ENCODE results near the gene MARCO.
"Not testable (repeated sequence)": the region's sequence is repeated elsewhere in the genome, so short reads cannot be mapped to it uniquely, and the experiment has no call there.

The MARCO gene

DNA sequence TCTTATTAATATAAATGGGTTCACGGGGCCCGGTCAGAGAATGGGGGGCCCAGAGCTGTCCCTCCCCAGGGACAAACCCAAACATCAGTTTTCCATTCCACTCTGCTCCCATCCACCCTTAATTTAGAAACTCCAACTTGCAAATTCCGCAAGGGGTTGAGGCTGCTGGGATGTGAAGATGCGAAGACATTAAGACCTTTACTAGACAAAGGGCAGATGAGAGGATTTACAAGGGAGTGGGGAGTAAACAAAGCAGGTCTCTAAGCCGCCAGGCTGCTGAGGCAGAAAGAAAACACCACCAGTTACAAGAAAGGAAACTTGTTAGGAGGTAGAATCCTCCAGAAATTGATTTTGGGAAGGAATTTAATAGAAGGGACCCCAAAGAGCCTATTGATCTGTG lies 33.1 kb downstream of the MARCO start:
- DNase-seq, result no peak

DNA sequence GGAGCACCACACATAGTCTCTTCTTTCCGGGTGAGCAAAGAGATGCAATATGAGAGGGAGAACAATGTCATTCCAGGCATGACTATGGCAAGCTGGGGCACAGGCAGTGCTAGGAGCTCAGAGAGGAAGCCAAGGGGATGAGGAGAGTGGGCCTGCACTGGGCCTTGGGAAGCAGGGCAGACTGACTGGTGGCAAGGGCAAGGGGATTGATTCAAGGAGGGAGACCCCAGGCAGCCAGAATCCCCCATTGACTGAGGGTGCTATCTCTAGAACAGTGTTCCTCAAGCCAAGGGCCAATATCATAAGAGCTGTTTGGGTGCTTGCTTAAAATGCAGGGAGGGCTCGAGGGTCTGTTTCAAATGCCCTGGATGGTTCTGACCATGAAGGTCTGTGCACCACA lies 36.1 kb downstream of the MARCO start:
- DNase-seq, result no peak

DNA sequence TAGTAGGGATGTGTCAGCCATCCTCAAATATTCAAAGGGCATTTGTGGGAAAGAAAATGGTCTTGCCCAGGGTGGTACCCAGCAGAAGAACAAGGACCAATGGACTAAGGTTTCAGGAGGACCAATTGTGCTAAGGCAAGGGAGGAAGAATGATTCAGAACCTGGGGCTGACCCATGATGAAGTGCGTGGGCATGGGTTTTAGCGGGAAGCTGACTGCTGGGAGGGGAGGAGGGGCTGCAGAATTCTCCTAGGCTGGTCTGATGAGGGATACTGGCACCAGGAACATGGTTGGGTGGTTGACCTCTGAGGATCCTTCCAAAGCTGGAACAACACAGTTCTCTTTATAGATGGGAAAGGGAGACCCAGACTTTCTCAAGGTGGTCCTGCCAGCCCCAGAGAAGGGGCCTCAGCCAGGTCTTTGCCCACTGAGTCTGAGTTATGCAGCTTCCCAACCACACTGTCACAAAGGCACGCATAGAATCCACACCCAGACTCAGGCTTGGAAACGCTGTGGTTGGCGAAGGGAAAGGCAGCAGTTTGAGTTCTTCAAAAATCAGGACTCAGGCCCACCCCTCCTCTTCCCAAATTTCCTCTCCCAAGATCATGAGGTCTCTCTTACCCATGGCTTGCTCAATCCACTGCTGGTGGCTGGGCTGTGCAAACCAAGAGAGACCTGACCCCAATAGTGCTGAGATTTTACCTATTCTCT lies 37.3 kb downstream of the MARCO start:
- DNase-seq, result no peak

DNA sequence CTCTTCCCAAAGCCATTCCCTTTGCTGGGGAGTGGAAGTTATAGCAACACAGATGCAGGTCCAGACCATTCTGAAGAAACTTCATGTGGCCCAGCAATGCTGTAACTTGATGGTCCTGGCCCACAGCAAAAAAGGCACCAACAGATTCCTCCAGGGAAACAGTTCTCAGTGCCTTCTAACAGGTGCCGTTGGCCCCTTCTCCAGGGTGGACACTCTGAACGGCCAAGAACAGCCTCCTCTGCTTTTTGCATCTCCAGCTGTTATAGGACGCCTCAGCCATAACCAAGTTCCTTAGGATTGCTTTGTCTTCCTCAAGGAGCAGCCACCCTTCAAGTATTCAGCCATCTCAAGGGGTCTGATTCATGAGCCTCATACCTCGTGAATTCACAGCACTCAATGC lies 38.0 kb downstream of the MARCO start:
- no peak for DNase-seq

DNA sequence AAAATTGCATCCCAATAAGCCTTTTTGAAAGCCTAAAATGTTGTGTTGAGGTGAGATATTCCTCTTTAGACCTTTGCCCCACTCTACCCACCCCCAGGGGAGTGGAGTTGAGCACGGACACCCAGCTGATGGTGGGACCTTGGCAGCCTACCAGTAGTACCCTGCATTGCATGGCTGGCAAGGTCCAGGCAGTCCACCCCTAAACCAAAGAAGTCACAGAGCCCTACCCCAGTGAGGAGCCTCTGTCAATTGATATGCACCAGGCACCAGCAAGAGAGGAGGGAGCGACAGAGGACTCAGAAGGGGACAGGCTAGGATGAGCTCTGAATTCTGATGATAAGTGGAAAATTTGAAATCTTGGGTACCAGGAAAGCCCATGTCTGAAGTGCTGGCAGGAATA lies 38.6 kb downstream of the MARCO start:
- DNase-seq, result no peak

DNA sequence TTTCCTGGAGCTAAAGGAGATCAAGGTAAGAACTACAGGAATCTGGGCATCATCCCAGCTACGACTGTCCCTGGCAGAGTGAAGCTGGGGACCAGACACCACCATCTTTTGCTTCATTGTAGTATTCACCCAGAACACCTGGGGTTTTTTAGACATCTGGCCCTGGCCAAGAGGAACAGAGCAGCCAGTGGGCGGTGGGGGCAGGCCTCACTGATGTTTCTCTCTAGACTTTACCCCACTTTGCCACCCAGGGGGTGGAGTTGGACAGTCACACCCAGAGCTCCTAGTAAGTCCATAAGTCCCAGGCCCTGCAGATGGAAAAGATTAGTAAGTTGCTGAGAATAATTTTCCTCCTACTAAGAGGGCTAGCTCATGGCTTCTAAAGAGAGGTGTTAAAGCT lies 39.6 kb downstream of the MARCO start:
- no peak for DNase-seq

DNA sequence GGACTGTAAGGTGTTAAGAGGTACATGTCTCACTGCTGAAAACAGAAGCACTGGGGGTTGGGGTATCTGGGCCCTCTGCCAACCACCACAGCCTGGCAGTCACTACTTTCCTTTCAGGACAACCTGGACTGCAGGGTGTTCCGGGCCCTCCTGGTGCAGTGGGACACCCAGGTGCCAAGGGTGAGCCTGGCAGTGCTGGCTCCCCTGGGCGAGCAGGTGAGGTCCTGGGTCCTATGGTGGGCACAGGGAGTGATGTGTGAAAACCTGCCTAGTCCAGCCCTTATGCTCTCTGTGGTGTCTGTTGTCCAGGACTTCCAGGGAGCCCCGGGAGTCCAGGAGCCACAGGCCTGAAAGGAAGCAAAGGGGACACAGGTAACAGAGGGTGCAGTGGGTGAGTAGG lies 40.0 kb downstream of the MARCO start:
- DNase-seq, result no peak

DNA sequence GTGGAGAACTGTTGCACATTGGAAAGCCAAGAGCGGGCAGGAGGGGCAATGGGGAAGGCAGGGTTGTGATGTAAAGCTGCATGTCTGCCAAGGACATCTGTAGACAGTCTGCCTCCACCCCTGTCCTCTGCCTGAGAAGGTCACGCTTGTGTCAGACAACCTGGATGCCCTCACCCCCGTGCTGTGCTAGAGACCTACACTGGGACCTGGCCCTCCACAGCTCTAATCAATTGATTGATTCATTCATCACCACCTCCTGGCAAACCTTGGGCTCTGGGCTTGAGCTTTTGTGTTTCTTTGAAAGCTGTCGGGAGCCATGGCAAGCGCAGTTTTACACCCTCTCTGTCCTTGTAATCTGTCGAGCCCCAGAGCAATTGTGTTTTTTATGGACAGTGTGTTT lies 41.1 kb downstream of the MARCO start:
- DNase-seq, result no peak

DNA sequence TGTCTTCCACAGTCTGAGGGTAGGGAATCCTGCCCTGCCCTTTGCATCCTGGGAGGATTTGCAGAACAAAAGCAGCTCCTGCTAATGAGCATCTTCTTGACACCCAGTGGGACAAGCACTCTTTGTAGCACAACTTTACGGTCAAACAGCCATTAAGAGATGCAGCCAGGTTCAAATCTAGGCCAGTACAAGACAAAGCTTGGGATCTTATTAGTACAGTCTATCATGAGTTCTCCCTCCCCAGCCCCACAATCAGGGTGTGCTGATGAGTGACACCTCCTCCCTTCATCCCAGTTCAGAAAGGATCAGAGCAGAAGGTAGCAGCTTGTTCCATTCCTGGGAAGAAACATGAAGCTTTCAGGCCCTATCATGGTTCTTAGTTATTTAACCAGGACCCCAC lies 41.9 kb downstream of the MARCO start:
- no peak for DNase-seq

DNA sequence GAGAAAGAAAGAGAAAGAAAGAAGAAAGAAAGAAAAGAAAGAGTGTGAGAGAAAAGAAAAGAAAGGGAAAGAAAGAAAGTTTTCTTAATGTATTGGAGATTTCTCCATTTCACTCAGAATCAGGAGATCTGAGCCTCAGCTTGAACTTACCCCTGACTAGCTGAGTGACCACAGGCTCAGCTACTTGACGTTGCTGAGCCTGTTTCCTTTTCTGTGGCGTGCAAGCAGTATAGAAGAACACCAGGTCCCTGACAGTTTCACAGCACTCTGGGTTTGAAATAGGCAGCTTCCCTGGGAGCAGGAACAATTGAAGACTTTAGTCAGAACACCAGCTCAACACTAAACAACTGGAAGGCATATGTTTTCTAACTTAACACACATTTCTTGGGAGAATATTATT lies 44.7 kb downstream of the MARCO start:
- no peak for DNase-seq

DNA sequence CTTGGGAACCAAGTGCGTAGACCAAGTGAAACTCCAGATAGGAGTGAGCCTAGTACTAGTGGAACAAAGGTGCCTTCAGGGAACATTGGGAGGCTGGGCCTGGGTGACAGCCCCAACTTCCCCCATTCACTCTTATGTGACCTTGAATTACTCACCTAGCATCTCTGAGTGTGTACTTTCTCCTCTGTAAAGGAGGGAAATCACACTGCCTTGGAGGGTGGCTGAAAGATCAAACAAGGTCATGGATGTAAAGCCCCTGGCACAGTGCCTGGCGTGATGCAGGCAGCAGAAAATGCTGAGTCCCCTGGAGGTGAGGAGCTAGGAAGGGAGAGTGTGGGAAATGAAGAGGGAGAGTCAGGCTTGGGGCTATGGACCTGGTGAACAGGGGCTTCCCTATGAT lies 45.9 kb downstream of the MARCO start:
- no peak for DNase-seq

DNA sequence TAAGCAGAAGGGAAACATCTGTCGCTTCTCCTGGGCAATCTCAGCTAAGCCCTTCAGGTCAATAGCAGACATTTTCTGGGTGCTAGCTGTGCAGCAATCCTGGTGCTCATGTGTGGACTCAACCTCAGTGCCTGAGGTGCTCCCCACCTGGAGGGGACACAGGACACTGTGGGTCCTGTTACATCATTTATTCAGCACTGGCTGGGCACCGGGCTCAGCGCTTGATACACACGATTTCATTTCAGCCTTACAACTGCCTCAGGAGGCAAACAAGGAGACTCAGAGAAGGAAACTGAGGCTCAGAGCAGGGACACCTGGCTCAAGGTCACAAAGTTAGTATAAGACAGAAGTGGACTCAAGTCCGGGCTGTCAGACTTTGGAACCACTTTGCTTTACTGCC lies 46.7 kb downstream of the MARCO start:
- no peak for DNase-seq

DNA sequence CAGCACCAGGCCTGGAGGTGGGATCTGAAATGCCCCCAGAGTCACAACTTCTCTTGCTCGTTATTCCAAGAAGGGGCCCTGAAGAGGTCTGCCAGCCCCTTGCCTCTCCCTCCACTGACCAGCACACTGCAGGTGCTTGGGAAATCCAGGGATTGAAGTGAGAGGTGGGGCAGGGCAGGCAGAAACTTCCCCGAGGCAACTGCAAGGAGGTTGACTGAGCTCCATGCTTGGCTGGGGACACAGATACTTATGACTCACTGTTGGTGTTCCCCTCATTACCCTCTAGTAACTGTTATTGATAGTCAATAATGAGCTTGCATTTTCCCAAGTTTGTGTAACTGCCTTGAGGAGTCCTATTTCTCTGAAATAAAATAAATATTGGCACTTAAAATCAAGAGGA lies 47.5 kb downstream of the MARCO start:
- no peak for DNase-seq

DNA sequence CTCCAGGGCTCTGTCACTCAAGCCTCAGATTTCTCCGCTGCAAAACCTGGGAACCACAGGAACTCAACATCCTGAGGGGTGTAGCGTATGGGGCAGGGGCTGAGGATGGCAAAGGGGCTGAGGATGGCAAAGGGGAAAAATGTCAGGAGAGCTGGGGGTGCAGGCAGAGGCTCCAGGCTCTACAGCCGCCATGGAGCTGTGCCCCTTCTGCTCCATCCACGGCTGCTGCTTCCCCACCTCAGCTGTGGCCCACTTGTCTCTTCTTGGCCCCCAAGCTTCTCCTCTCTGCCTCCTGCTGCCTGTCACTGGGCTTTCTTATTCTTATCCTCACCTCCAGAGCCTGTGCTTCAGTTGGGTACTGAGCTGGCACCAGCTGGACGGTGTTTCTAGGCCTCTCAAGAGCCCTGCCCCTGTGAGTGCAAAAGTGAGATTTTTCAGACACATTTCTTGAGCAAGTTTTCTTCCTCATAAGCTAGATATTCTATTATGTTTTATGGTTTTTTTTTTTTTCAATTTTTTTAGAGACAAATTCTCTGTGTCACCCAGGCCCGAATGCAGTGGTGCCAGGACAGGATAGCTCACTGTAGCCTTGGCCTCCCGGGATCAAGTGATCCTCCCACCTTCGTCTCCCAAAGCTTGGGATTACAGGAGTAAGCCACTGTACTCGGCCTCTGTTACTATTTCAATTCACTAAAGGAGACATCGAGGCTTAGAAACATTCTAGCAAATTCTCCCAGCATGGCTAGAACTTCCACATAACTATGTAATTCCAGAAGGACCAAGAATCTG lies 49.0 kb downstream of the MARCO start:
- no peak for DNase-seq

DNA sequence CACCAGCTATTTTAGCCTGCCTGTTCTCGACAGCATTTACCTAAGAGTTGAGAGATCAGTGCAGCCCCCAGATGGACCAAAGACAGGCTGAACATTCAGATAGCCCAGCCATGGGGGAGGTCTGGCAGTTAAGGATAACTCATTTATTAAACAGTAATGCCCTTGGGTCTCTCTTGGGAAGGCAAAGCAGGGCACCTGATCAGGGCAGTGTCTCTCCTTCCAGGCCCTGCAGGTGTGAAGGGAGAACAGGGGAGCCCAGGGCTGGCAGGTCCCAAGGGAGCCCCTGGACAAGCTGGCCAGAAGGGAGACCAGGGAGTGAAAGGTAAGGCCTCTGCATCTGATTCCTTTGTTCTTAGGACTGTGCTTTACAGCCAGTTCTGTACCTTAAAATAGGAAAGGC lies 49.6 kb downstream of the MARCO start:
- no peak for DNase-seq

DNA sequence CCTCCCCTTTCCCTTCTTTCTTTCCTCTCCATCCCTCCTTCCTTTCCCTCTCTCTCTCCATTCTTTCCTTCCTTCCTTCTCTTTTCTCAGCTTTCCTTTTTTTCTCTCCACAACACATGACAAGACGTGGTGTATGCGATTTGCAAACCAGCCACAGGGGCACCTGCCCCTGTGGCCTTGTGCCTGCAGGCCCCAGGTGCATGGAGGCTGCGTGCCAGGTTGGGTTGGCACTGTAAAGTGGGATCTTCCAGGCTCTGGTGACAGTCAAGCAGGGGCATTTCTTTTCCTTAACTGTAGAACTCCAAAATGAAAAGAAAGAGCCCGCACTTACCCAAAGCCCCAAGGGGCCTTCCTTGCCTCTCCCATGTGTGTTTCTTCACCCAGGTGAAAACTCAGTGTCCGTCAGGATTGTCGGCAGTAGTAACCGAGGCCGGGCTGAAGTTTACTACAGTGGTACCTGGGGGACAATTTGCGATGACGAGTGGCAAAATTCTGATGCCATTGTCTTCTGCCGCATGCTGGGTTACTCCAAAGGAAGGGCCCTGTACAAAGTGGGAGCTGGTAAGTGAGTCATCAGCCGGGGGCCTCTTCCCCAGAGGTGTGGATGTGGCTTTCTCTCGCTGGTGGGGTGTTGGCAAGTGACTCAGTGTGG lies 50.9 kb downstream of the MARCO start:
- no peak for DNase-seq

DNA sequence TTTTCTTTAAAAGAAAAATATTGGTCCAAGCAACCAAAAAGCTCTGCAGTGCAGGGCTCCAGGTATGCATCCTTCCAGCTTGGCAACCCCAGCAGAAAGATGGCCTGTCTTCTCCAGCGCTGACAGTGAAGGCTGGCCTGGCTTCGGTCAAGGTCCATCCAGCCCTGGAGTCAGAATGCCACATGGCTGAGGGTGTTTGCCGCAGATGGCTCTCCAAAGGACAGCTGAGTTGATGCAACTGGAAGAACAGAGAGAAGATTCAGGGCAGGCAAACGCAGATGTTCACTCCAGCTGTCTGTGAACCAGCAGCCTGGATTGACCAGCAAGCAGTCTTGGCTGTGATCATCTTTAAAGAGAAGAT lies 51.4 kb downstream of the MARCO start:
- DNase-seq, result no peak

DNA sequence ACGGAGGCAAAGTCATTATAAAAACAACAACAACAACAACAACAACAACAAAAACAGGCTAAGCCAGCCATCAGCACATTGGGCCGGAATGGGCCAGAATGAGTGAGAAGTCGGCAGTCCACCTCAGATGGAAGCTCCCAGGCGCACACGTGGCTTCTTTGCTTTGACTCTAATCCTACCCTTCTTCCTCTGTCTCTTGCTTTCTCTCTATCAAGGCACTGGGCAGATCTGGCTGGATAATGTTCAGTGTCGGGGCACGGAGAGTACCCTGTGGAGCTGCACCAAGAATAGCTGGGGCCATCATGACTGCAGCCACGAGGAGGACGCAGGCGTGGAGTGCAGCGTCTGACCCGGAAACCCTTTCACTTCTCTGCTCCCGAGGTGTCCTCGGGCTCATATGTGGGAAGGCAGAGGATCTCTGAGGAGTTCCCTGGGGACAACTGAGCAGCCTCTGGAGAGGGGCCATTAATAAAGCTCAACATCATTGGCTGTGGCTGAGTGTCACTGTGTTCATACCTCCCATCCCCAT lies 52.2 kb downstream of the MARCO start:
- DNase-seq, result no peak

DNA sequence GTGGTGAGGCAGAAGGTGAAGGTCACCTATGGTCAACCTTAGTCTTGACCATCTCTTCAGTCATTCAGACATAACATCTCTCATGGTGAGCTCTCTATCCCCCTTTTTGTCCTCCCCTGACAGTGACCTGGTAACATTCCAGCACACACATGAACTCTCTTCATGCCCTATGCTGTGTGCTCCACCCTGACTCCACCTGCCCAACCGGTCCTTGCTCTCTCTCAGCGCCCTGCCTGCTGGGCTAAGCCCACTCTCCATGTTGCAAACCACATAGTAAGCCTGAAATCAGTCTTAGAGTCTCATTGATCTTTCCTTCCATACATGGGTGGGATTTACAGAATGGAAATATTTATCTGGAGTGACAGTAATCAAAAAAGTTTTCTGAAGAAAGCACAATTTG lies 52.8 kb downstream of the MARCO start:
- no peak for DNase-seq

DNA sequence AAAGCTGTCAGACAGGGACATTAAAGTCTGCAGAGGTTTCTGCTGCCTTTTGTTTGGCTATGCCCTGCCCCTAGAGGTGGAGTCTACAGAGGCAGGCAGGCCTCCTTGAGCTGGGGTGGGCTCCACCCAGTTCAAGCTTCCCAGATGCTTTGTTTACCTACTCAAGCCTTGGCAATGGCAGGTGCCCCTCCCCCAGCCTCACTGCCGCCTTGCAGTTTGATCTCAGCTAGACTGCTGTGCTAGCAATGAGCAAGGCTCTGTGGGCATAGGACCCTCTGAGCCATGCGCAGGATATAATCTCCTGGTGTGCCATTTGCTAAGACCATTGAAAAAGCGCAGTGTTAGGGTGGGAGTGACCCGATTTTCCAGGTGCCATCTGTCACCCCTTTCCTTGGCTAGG lies 61.9 kb downstream of the MARCO start:
- not testable (repeated sequence) for DNase-seq

DNA sequence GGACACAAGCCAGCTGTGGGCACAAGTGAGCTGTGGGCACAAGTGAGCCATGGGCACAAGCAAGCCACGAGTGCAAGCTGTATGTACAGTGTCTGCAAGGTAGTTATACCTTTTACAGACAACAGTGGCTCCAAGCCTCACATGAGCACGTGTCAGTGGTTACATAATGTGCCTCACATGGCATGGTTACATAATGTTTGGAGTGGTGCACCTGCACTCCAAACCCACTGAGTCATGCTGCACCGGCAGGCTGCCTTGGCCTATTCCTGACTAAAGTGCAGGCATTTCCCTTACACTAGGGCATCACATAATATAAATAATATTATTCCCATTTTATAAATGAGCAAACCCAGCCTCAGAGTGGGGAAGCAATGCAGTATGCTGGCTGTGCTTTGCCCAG lies 62.6 kb downstream of the MARCO start:
- DNase-seq, result no peak

DNA sequence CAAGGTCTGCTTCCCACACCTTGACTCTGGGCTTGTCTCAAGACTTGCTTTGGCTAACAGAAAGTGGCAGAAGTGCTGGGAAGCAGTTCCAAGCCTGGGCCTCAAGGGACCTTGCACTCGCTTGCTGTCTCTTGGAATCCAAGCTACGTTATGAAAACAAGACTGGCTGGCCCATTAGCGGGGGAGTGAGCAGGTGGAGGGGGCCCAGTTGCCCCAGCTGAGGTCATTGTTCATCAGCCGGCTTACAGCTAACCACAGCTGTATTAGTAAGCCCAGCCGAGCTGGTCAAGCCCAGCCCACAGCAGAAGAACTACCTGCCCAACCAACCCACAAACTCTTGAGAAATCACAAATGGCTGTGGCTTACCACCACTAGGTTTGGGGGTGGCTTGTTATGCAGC lies 63.1 kb downstream of the MARCO start:
- no peak for DNase-seq

DNA sequence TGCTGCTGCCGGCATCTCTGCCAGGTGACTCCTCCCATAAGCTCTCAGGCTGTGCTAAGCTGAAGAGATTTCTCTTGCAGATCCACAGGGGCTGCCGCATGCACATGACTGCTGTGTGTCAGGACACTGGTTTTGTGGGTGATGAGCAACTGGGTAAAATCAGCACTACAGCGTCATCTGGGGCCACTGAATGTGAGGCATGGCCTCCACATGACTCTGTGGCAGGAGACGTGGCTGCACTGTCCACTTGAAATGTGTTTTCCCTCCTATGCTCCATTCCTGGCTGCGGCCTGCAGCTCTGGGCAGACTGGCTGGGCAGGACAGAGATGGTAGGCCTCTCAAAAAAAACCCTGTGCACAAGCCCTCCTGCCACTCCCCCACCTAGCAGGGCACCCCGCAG lies 63.6 kb downstream of the MARCO start:
- DNase-seq, result no peak

DNA sequence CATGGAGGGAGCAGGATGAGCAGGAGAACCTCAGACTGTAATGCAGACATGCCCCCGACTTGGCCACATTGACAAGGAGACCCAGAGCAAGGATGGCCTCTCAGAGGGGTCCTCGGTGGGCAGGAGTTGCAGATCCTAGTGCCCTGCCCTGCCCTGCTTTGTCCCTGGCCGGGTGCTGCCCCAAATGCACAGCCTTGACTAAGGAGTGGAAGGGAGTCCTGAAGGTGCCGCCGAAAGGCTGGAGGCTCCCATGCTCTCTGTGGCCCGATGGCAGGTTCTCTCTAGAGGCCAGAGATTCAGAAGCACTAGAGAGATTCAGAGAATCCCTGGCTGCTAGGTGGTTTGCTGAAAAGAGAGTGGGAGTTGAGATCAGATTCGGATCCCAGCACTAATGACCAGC lies 64.4 kb downstream of the MARCO start:
- no peak for DNase-seq

Data from activated CD4-positive, alpha-beta T cell treated with anti-CD3 and anti-CD28 coated beads for 1 hour (primary cell).